Stimulated activated memory B cell treated with anti-CD40 and anti-IgM and Interleukin-4, amounts not matched to agents 10 μg/mL and 1 μg/mL and 100 μg/mL, for 72 hours (primary cell): ENCODE measurements around the gene THADA.
A peak's percentile ranks its signal among the peaks of the same experiment; 100 is the strongest.

ENCODE experiments used
- ATAC-seq: fragments of 150-1000 bp; cut with Tn5 transposase; 2 replicates; pipeline ENCODE4 v1.10.0; 2021
- H3K27ac Mint-ChIP-seq: one replicate; pipeline ENCODE4 v1.8.0; 2022; ENCODE audit warnings: mild to moderate bottlenecking, mixed read lengths
- H3K27me3 Mint-ChIP-seq: one replicate; pipeline ENCODE4 v1.8.0; 2022; ENCODE audit warnings: mixed read lengths
- H3K36me3 Mint-ChIP-seq: one replicate; pipeline ENCODE4 v1.8.0; 2022; ENCODE audit warnings: mixed read lengths
- H3K4me1 Mint-ChIP-seq: one replicate; pipeline ENCODE4 v1.8.0; 2022; ENCODE audit warnings: mixed read lengths
- H3K4me3 Mint-ChIP-seq: one replicate; pipeline ENCODE4 v1.8.0; 2022; ENCODE audit warnings: mild to moderate bottlenecking, moderate library complexity, mixed read lengths
- H3K9me3 Mint-ChIP-seq: one replicate; pipeline ENCODE4 v1.8.0; 2022; ENCODE audit warnings: mixed read lengths

Gene THADA

DNA sequence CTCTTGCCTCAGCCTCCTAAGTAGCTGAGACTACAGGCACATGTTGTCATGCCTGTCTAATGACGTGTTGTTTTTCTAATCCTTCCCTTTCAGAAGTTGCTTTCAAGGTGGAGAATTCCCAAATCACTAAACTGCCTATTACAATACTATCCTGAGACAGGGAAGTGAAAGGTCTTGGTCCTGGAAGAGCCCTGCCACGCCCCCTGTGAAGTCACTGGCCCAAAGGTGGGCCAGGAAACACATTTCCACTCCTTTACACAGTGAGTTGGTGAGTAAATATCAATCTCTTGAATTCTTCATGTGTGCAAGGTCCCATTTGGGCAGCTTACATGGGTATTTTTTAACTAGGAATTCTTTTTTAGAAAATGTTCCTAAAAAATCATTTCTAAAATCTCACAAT, 150.1 kb downstream of the THADA start:
- Mint-ChIP-seq H3K9me3 (peaks cover 2% of the 10 kb centered on the region), H3K27me3 (no peaks in the 10 kb centered on the region), H3K4me1 (no peaks in the 10 kb centered on the region), H3K4me3 (no peak overlapping the region), H3K36me3 (peaks cover 64% of the 10 kb centered on the region), H3K27ac (no peak overlapping the region)
- ATAC-seq = no peak

- ATAC-seq = no peak
- Mint-ChIP-seq H3K36me3 (peaks cover 57% of the 10 kb centered on the region), H3K9me3 (no peaks in the 10 kb centered on the region), H3K4me1 (no peaks in the 10 kb centered on the region), H3K27me3 (no peaks in the 10 kb centered on the region), H3K4me3 (no peak overlapping the region), H3K27ac (no peak overlapping the region)
Measured at GRCh38 chr2:43444989-43445645, 150.7 kb downstream of the THADA start.

DNA sequence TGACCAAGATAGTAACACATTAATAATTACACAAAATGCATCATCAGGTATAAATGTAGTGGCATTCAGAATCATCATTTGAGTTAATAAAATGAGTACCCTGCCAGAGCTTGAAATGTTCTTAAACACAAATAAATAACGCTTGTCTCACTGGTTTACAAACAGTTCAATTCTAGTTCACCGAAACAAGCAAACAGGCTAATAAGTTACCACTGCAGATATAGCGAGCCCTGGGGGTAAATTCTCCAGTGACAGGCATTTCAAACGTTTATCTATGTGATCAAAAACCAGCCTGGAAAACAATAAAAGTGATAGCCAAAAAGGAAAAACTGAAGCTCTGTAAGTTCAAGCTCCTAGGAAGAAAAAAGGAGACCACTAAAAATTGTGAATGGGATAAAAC, 152.6 kb downstream of the THADA start:
- Mint-ChIP-seq H3K27me3 (no peaks in the 10 kb centered on the region), H3K9me3 (no peaks in the 10 kb centered on the region), H3K4me3 (no peak overlapping the region), H3K27ac (no peak overlapping the region), H3K36me3 (peaks cover 46% of the 10 kb centered on the region), H3K4me1 (peaks cover 6% of the 10 kb centered on the region)
- ATAC-seq = no peak

DNA sequence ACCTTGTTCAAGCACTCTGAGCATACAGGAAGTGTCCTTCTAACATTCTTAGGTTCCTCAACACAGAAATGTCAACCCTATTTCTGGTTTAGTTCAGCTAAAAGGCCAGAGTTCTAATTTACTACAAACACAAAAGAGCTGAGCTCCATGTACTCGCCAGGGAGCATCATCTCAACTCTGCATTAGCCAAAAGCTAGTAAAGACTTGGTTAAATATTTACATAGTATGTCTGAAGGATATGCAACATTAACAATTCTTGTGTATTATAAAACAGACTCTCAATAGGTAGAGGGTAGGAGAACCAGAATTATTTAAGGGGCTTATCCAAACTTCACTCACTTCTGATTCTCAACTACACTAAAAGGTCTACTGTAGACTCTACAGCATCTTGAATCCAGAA, 154.6 kb downstream of the THADA start:
- Mint-ChIP-seq H3K4me1 (peaks cover 6% of the 10 kb centered on the region), H3K9me3 (no peaks in the 10 kb centered on the region), H3K27ac (no peak overlapping the region), H3K36me3 (peaks cover 37% of the 10 kb centered on the region), H3K4me3 (no peak overlapping the region), H3K27me3 (no peaks in the 10 kb centered on the region)
- no peak for ATAC-seq

DNA sequence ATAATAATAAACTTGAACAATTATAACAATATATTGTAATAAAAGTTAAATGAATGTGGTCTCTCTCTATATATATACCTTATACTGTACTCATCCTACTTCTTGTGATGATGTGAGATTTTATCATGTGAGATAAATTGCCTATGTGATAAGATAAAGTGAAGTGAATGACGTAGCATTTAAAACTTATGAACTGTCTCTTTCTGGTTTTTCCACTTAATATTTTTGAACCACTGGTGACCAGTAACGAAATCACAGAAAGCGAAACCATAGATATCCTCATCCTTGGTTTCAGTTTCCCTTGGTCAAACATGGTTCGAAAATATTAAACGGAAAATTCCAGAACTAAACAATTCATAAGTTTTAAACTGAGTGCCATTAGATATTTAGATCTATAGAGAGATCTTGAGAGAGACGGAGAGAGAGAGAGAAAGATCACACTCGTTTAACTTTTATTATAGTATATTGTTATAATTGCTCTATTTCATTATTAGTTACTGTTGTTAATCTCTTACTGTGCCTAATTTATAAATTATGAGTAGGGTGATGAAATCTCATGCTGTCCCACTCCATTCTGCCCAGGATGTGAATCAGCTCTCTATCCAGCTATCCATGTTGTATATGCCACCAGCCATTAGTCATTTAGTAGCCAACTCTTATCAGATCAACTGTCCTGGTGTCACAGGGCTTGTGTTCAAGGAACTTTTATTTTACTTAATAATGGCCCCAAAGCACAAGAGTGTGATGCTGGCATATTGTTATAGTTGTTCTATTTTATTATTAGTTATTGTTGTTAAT, 156.8 kb downstream of the THADA start:
- no peaks in the 10 kb centered on the region for H3K9me3 Mint-ChIP-seq
- H3K4me3 Mint-ChIP-seq = peak overlapping the region; percentile 23
- peaks cover 41% of the 10 kb centered on the region for H3K36me3 Mint-ChIP-seq
- no peak overlapping the region for H3K27ac Mint-ChIP-seq
- no peaks in the 10 kb centered on the region for H3K27me3 Mint-ChIP-seq
- H3K4me1 Mint-ChIP-seq = peaks cover 6% of the 10 kb centered on the region
- ATAC-seq = no peak

- no peaks in the 10 kb centered on the region for H3K27me3 Mint-ChIP-seq
- peaks cover 6% of the 10 kb centered on the region for H3K4me1 Mint-ChIP-seq
- H3K9me3 Mint-ChIP-seq = no peaks in the 10 kb centered on the region
- peaks cover 41% of the 10 kb centered on the region for H3K36me3 Mint-ChIP-seq
- no peak overlapping the region for H3K4me3 Mint-ChIP-seq
- ATAC-seq = no peak
- H3K27ac Mint-ChIP-seq = no peak overlapping the region
Measured at GRCh38 chr2:43438342-43438741, 157.5 kb downstream of the THADA start.

DNA sequence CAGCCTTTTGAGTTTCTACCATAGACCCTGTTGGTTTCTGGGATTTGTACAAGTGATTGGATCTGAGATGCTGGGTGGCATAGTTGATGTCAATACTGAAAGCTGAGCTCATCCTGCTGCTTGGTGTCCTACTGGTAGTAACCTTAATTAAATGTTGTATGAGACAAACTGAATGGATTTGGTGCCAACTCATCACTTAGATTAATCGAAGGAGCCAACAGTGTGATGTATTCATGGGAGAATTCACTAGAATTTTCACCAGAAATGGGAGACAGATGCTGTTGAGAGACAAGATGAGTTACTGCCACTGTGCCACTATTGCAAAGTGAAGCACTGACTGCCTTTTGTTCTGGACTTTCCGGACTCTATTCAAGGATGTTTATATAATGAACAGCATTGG, 158.5 kb downstream of the THADA start:
- Mint-ChIP-seq H3K4me3 (no peak overlapping the region), H3K36me3 (peaks cover 38% of the 10 kb centered on the region), H3K27me3 (no peaks in the 10 kb centered on the region), H3K27ac (no peak overlapping the region), H3K9me3 (no peaks in the 10 kb centered on the region), H3K4me1 (peaks cover 6% of the 10 kb centered on the region)
- no peak for ATAC-seq

GRCh38 chr2:43436431-43436830, 159.4 kb downstream of the THADA start:
- Mint-ChIP-seq H3K4me1 (peaks cover 6% of the 10 kb centered on the region), H3K36me3 (peaks cover 29% of the 10 kb centered on the region), H3K9me3 (no peaks in the 10 kb centered on the region), H3K27ac (no peak overlapping the region), H3K27me3 (no peaks in the 10 kb centered on the region), H3K4me3 (no peak overlapping the region)
- no peak for ATAC-seq

DNA sequence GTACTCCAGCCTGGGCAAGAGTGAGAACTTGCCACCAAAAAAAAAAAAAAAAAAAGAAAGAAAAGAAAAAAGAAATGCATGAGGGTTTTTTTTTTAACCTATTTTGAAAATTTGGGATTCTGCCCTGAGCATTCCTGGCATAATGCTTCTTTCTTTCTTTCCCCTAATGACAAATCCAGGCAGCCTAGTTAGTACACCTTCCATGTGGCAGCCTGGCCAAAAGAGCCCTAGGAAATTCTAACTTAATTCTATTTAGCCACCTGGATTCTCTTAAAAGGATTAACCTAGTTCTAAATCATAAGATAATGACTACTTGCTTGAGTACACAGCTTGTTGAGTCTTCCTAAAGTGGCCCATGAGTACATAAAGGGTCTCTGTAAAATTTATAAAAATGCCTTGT, 160.1 kb downstream of the THADA start:
- Mint-ChIP-seq H3K27ac (no peak overlapping the region), H3K4me3 (no peak overlapping the region), H3K27me3 (no peaks in the 10 kb centered on the region), H3K9me3 (no peaks in the 10 kb centered on the region), H3K4me1 (peaks cover 6% of the 10 kb centered on the region), H3K36me3 (peaks cover 35% of the 10 kb centered on the region)
- ATAC-seq = no peak

GRCh38 chr2:43430489-43430888, 165.3 kb downstream of the THADA start:
- no peak overlapping the region for H3K4me3 Mint-ChIP-seq
- H3K9me3 Mint-ChIP-seq = no peaks in the 10 kb centered on the region
- H3K27me3 Mint-ChIP-seq = no peaks in the 10 kb centered on the region
- H3K36me3 Mint-ChIP-seq = peaks cover 46% of the 10 kb centered on the region
- H3K27ac Mint-ChIP-seq = no peak overlapping the region
- ATAC-seq = no peak
- peaks cover 13% of the 10 kb centered on the region for H3K4me1 Mint-ChIP-seq

DNA sequence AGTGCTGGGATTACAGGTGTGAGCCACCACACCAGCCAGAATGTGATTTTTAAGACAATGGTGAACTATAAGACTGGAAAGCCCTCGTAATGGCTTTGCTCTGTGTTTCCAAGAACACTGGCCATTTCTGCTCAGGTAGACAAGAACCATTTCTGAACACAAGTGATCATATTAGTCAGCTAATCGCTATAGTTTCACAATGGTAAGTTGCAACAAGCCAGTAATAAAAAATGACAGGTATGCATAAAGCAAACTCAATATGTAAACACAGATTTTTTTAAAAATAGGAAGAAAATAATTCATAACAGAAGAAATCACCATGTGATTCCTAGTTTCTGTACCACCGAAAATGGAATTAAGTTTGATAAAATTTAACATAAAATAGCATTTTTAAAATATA, 166.5 kb downstream of the THADA start:
- Mint-ChIP-seq H3K36me3 (peaks cover 38% of the 10 kb centered on the region), H3K9me3 (no peaks in the 10 kb centered on the region), H3K27me3 (no peaks in the 10 kb centered on the region), H3K4me1 (peaks cover 24% of the 10 kb centered on the region), H3K27ac (no peak overlapping the region), H3K4me3 (no peak overlapping the region)
- ATAC-seq = no peak

- ATAC-seq = no peak
- Mint-ChIP-seq H3K27me3 (no peaks in the 10 kb centered on the region), H3K4me3 (no peak overlapping the region), H3K27ac (peak overlapping the region; percentile 56), H3K36me3 (peaks cover 33% of the 10 kb centered on the region), H3K4me1 (peaks cover 36% of the 10 kb centered on the region), H3K9me3 (no peaks in the 10 kb centered on the region)
Measured at GRCh38 chr2:43427032-43427424, 168.8 kb downstream of the THADA start.

DNA sequence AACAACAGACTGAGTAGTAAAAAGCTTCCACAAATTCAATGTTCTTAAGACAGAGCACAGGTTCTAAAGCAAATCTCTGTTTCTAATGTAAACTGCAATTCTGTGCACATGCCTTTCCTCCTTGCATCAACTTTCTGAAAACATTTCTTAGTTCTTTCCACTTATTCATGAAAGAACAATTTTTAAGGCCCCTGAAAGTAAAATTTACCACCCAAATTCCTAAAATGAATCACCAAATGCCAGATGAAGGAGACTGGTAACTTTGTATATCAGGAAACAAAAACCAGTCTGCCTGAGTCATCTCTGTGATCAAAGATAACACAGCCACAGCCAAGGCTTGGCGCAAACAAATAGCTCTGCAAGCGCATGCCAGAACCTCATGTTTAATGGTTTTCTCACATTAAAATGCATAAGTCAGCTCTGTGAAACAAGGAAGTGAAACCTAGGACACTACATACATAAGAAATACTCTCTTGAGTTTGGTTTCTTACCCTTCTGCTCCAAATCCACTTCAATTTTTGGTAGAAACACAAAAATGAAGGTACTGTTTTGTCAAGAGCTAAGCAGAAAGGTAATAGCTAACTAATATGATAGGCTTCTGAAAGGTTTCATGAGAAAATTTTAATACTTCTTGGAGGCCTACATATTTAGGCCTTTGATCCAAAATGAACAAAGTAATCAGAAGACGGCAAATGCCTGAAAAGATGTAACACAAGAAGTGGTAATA, 169.4 kb downstream of the THADA start:
- peak; percentile 99 for ATAC-seq
- Mint-ChIP-seq H3K27me3 (no peaks in the 10 kb centered on the region), H3K4me3 (peak overlapping the region; percentile 13), H3K4me1 (peaks cover 36% of the 10 kb centered on the region), H3K9me3 (no peaks in the 10 kb centered on the region), H3K27ac (peak overlapping the region; percentile 56), H3K36me3 (peaks cover 33% of the 10 kb centered on the region)

DNA sequence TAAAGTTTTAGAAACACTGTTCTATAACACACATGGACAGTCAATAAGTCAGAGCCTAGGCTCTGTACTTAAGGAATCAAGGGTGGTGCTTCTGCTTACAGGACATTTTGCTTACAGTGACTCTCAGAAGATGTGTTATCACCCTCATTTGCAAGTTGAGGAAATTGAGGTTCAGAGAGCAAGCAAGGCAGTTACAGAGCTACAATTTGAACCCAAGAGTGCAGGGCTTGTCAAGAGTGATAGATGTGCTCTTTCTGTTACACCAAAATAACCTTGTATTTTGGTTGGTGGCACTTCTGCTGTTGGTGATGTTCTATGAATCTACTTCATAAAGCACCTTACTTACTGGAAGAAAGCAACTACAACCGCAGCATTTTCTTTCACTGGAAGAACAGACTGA, 170.2 kb downstream of the THADA start:
- Mint-ChIP-seq H3K4me1 (peaks cover 36% of the 10 kb centered on the region), H3K27ac (no peak overlapping the region), H3K36me3 (peaks cover 27% of the 10 kb centered on the region), H3K4me3 (no peak overlapping the region), H3K27me3 (no peaks in the 10 kb centered on the region), H3K9me3 (no peaks in the 10 kb centered on the region)
- ATAC-seq = no peak

GRCh38 chr2:43424262-43425207, 171.3 kb downstream of the THADA start:
- Mint-ChIP-seq H3K9me3 (no peaks in the 10 kb centered on the region), H3K27ac (peak overlapping the region; percentile 3), H3K4me3 (no peak overlapping the region), H3K36me3 (peaks cover 33% of the 10 kb centered on the region), H3K4me1 (peaks cover 36% of the 10 kb centered on the region), H3K27me3 (no peaks in the 10 kb centered on the region)
- ATAC-seq = no peak
